ENCODE results near the gene SRC. TPM values are rescaled to one million over a fixed set of nuclear protein-coding genes. Genes with fewer than 3 reads are reported as not detected.
"Not testable (repeated sequence)": the region's sequence is repeated elsewhere in the genome, so short reads cannot be mapped to it uniquely, and the experiment has no call there.

The SRC gene
- total RNA-seq, 1 donor = 24.1 TPM

GRCh38 chr20:37371845-37372244 is 25.9 kb downstream of the SRC start:
- not testable (repeated sequence) for H3K27me3 ChIP-seq (ENCODE audit: insufficient read depth, low read length); H3K9me3 ChIP-seq (ENCODE audit: low read depth, low read length); H3K4me3 ChIP-seq (ENCODE audit: low read length)
- peaks cover 11% of the 10 kb centered on the region for H3K4me1 ChIP-seq (ENCODE audit: insufficient read depth, low read length)

DNA sequence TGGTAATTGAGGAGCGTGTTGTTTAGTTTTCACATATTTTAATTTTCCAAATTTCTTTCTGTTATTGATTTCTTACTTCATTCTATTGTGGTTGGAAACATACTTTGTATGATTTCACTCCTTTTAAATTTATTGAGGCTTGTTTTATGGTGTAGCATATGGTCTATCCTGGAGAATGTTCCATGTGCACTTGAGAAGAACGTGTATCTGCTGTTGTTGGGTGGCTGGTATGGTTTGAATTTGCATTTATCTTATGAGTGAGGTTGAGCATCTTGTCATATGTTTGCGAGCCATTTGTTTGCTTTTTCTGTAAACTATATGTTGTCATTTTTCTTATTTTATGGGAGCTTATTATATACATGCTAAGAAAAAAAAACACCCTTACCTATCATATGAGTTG is 26.5 kb downstream of the SRC start:
- H3K27me3 ChIP-seq (ENCODE audit: insufficient read depth, low read length) = no peaks in the 10 kb centered on the region

DNA sequence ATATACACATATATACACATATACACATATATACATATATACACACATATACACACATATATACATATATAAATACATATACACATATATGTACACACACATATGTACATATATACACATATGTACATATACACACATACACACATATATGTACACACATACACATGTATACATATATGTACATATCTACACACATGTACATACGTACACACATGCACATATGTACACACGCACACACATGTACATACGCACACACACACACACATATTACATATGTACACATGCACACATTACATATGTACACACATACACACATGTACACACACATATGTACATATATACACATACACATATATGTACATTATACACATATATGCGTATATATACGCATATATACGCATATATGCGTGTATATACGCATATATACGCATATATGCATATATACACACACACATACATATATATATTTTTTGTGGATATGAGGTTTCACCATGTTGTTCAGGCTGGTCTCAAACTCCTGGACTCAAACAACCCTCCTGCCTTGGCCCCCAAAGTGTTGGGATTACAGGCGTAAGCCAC is 27.2 kb downstream of the SRC start:
- no peak overlapping the region for H3K4me3 ChIP-seq (ENCODE audit: low read length)

More for the DNA sequence above, 26.5 kb downstream of the SRC start:
- Histone ChIP-seq H3K4me1 (ENCODE audit: insufficient read depth, low read length) (peaks cover 11% of the 10 kb centered on the region), H3K4me3 (ENCODE audit: low read length) (no peak overlapping the region), H3K9me3 (ENCODE audit: low read depth, low read length) (no peaks in the 10 kb centered on the region)

DNA sequence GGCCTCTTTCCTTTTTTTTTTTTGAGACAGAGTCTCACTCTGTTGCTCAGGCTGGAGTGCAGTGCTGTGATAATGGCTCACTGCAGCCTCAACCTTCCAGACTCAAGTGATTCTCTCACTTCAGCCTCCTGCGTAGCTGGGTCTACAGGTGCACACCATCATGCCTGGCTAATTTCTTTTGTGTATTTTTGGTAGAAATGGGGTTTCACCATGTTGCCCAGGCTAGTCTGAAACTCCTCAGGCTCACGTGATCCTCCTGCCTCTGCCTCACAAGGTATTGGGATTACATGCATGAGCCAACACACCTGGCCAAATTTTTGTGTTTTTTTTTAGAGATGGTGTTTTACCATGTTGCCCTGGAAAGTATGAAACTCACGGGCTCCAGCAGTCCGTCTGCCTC is 29.3 kb downstream of the SRC start:
- Histone ChIP-seq H3K4me1 (ENCODE audit: insufficient read depth, low read length) (peaks cover 32% of the 10 kb centered on the region), H3K9me3 (ENCODE audit: low read depth, low read length) (no peaks in the 10 kb centered on the region), H3K4me3 (ENCODE audit: low read length) (no peak overlapping the region), H3K27me3 (ENCODE audit: insufficient read depth, low read length) (no peaks in the 10 kb centered on the region)

More for the DNA sequence above, 27.2 kb downstream of the SRC start:
- Histone ChIP-seq H3K27me3 (ENCODE audit: insufficient read depth, low read length) (no peaks in the 10 kb centered on the region), H3K4me1 (ENCODE audit: insufficient read depth, low read length) (peaks cover 13% of the 10 kb centered on the region), H3K9me3 (ENCODE audit: low read depth, low read length) (no peaks in the 10 kb centered on the region)

DNA sequence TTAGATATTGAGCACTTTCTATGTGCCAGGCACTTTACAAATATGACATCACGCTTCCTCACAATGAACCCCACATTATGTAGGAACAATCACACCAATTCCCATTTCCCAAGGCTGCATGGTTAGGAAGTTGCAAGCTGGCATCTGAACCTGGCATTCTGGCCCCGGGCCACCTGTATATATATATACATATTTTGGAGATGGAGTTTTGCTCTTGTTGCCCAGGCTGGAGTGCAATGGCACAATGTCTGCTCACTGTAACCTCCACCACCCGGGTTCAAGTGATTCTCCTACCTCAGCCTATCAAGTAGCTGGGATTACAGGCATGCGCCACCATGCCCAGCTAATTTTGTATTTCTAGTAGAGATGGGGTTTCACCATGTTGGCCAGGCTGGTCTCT is 30.4 kb downstream of the SRC start:
- H3K4me1 ChIP-seq (ENCODE audit: insufficient read depth, low read length) = peaks cover 32% of the 10 kb centered on the region
- no peaks in the 10 kb centered on the region for H3K27me3 ChIP-seq (ENCODE audit: insufficient read depth, low read length)
- H3K9me3 ChIP-seq (ENCODE audit: low read depth, low read length) = no peaks in the 10 kb centered on the region
- no peak overlapping the region for H3K4me3 ChIP-seq (ENCODE audit: low read length)

DNA sequence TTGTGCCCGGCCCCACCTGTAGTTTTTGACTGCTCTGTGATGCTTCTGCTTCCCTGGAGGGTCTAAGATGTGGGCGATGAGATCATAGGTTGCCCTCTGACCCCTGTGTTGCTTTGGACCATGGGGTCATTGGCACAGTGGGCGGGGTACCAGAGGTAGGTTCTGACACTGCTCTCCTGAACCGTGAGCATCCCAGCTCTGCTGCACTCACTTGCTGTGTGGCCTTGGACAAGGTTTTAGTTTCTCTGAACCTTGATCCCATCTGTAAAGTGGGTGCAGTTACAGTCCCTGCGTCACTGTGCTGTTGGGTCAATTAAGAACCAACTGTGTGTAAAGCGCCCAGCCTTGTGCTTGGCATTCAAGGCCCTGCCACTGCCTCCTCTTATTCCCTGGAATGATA is 30.9 kb downstream of the SRC start:
- Histone ChIP-seq H3K9me3 (ENCODE audit: low read depth, low read length) (no peaks in the 10 kb centered on the region), H3K4me3 (ENCODE audit: low read length) (no peak overlapping the region), H3K27me3 (ENCODE audit: insufficient read depth, low read length) (no peaks in the 10 kb centered on the region), H3K4me1 (ENCODE audit: insufficient read depth, low read length) (peaks cover 37% of the 10 kb centered on the region)

- H3K27me3 ChIP-seq (ENCODE audit: insufficient read depth, low read length) = no peaks in the 10 kb centered on the region
- H3K4me1 ChIP-seq (ENCODE audit: insufficient read depth, low read length) = peaks cover 42% of the 10 kb centered on the region
- no peaks in the 10 kb centered on the region for H3K9me3 ChIP-seq (ENCODE audit: low read depth, low read length)
- H3K4me3 ChIP-seq (ENCODE audit: low read length) = no peak overlapping the region
Observed at GRCh38 chr20:37377346-37378081, 31.6 kb downstream of the SRC start.

- no peaks in the 10 kb centered on the region for H3K27me3 ChIP-seq (ENCODE audit: insufficient read depth, low read length)
- no peak overlapping the region for H3K4me3 ChIP-seq (ENCODE audit: low read length)
- peaks cover 42% of the 10 kb centered on the region for H3K4me1 ChIP-seq (ENCODE audit: insufficient read depth, low read length)
- H3K9me3 ChIP-seq (ENCODE audit: low read depth, low read length) = no peaks in the 10 kb centered on the region
Observed at GRCh38 chr20:37378420-37378784, 32.5 kb downstream of the SRC start.

- no peak overlapping the region for H3K4me3 ChIP-seq (ENCODE audit: low read length)
- H3K4me1 ChIP-seq (ENCODE audit: insufficient read depth, low read length) = peaks cover 48% of the 10 kb centered on the region
- H3K27me3 ChIP-seq (ENCODE audit: insufficient read depth, low read length) = no peaks in the 10 kb centered on the region
- no peaks in the 10 kb centered on the region for H3K9me3 ChIP-seq (ENCODE audit: low read depth, low read length)
Observed at GRCh38 chr20:37378785-37379598, 33.1 kb downstream of the SRC start.

DNA sequence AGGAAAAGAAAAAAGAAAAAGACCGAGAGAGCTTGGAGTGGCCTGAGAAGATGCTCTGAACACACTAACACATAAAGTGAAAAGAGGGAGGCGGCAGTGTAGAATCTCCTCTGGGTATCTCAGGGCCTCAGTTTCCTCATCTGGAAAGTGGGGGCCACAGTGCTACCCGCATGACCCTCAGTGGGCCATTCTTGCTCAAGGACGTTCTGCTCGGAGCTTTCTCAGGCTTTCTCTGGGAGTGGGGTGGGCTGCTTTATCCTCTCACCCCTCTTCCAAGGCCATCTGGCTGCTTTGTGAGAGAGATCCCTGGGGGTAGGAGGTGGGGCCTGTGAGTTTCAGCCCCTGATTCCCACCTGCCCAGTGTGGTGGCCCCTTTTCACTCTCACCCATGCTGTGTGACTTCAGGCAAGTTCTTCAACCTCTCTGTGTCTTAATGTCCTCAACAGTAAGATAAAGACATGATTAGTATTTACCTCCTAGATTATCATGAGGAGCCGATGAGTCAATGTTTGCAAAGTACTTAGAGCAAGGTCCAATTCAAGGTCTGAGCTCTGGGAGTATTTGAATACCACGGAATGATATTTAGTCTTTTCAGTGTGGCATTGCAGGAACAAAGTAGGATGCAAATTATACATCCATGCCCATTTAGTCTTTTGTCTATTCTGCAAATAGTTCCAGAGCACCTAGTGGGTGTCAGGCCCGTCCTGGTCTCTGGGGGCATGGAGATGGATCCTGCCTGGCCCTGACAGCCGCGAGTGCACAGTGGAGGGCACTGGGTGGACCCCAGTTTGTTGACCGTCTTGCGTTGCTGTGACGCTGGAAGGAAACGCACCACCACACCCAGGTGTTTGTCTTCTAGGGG is 34.3 kb downstream of the SRC start:
- Histone ChIP-seq H3K9me3 (ENCODE audit: low read depth, low read length) (no peaks in the 10 kb centered on the region), H3K4me1 (ENCODE audit: insufficient read depth, low read length) (peaks cover 57% of the 10 kb centered on the region), H3K4me3 (ENCODE audit: low read length) (no peak overlapping the region), H3K27me3 (ENCODE audit: insufficient read depth, low read length) (no peaks in the 10 kb centered on the region)

- Histone ChIP-seq H3K9me3 (ENCODE audit: low read depth, low read length) (no peaks in the 10 kb centered on the region), H3K27me3 (ENCODE audit: insufficient read depth, low read length) (no peaks in the 10 kb centered on the region), H3K4me3 (ENCODE audit: low read length) (no peak overlapping the region), H3K4me1 (ENCODE audit: insufficient read depth, low read length) (peaks cover 58% of the 10 kb centered on the region)
Observed at GRCh38 chr20:37380864-37381579, 35.1 kb downstream of the SRC start.

DNA sequence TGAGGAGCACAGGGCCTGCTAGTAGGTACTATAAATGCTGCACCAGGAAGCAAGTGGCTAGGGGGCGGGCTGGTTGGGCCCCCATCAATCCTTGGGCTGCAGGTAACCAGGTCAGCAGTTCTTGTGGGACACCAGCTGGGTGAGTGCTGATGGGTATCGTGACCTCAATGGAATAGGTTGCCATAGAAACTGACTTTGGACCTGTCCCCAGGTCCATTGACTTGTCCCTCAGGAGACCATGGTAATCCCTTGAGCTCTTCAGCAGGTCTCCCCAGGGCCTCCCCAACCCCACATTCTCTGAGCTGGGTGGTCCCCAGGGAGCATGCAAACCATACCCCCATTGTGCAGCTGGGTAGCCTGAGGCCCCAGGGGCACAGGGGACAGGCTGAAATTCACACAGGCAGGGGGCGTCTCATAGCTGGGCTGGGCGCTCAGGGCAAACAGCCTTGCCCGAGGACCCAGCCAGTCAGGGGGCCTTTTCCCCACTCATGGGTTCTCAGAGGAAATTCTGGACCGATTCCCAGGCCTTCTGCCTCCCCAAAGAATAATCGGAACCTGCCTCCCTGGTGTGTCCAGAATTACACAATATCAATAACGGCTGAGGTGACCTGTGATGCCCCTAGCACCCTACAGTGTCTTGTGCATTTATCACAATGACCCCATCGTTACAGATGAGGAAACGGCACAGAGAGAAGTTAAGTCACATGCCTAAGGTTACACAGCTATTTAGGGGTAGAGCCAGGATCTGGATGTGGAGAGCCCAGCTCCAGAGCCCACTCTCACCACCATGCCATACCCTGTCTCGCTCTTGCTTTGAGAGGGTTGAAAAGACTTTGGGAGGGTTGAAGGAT is 35.9 kb downstream of the SRC start:
- Histone ChIP-seq H3K9me3 (ENCODE audit: low read depth, low read length) (no peaks in the 10 kb centered on the region), H3K27me3 (ENCODE audit: insufficient read depth, low read length) (no peaks in the 10 kb centered on the region), H3K4me1 (ENCODE audit: insufficient read depth, low read length) (peaks cover 55% of the 10 kb centered on the region), H3K4me3 (ENCODE audit: low read length) (no peak overlapping the region)

GRCh38 chr20:37382482-37383120 is 36.7 kb downstream of the SRC start:
- H3K27me3 ChIP-seq (ENCODE audit: insufficient read depth, low read length) = no peaks in the 10 kb centered on the region
- peaks cover 48% of the 10 kb centered on the region for H3K4me1 ChIP-seq (ENCODE audit: insufficient read depth, low read length)
- H3K4me3 ChIP-seq (ENCODE audit: low read length) = no peak overlapping the region
- no peaks in the 10 kb centered on the region for H3K9me3 ChIP-seq (ENCODE audit: low read depth, low read length)
